Effector memory CD4-positive, alpha-beta T cell (primary cell): Measurements from ENCODE around the gene TRIM47.

Experiments used
- DNase-seq, 3 donors: peaks; one replicate each; pipeline ENCODE4 v3.0.0-alpha.2; 2020
- H3K27ac ChIP-seq: 2 replicates; pipeline ENCODE4 v1.7.0; 2013; ENCODE audit warnings: mild to moderate bottlenecking, low read length, moderate library complexity; ENCODE audit not compliant: insufficient read depth, poor library complexity, severe bottlenecking
- H3K27me3 ChIP-seq: replicated peaks from 2 replicates; pipeline ENCODE4 v1.7.0; 2013; ENCODE audit warnings: mild to moderate bottlenecking, low read length; ENCODE audit not compliant: insufficient read depth, control insufficient read depth, poor library complexity, severe bottlenecking
- H3K36me3 ChIP-seq: 2 replicates; pipeline ENCODE4 v1.7.0; 2013; ENCODE audit warnings: mild to moderate bottlenecking, low read length, moderate library complexity; ENCODE audit not compliant: control insufficient read depth, insufficient read depth
- H3K4me1 ChIP-seq: 2 replicates; pipeline ENCODE4 v1.7.0; 2013; ENCODE audit warnings: low read length, mild to moderate bottlenecking; ENCODE audit not compliant: control insufficient read depth, insufficient read depth, poor library complexity, severe bottlenecking
- H3K4me3 ChIP-seq: 2 replicates; pipeline ENCODE4 v1.7.0; 2013; ENCODE audit warnings: low read length, low read depth, mild to moderate bottlenecking; ENCODE audit not compliant: insufficient read depth, poor library complexity, severe bottlenecking
- H3K9me3 ChIP-seq: 2 replicates; pipeline ENCODE4 v1.7.0; 2013; ENCODE audit warnings: mild to moderate bottlenecking, low read length, moderate library complexity; ENCODE audit not compliant: control insufficient read depth
- total RNA-seq, 3 donors: gene quantifications; one replicate each; lab custom pipeline; 2026; lab: John Stamatoyannopoulos, UW

The TRIM47 gene, protein sequence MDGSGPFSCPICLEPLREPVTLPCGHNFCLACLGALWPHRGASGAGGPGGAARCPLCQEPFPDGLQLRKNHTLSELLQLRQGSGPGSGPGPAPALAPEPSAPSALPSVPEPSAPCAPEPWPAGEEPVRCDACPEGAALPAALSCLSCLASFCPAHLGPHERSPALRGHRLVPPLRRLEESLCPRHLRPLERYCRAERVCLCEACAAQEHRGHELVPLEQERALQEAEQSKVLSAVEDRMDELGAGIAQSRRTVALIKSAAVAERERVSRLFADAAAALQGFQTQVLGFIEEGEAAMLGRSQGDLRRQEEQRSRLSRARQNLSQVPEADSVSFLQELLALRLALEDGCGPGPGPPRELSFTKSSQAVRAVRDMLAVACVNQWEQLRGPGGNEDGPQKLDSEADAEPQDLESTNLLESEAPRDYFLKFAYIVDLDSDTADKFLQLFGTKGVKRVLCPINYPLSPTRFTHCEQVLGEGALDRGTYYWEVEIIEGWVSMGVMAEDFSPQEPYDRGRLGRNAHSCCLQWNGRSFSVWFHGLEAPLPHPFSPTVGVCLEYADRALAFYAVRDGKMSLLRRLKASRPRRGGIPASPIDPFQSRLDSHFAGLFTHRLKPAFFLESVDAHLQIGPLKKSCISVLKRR
- total RNA-seq: 3.1 to 5.6 (median 4.6) reads per million in 3 donors

DNA sequence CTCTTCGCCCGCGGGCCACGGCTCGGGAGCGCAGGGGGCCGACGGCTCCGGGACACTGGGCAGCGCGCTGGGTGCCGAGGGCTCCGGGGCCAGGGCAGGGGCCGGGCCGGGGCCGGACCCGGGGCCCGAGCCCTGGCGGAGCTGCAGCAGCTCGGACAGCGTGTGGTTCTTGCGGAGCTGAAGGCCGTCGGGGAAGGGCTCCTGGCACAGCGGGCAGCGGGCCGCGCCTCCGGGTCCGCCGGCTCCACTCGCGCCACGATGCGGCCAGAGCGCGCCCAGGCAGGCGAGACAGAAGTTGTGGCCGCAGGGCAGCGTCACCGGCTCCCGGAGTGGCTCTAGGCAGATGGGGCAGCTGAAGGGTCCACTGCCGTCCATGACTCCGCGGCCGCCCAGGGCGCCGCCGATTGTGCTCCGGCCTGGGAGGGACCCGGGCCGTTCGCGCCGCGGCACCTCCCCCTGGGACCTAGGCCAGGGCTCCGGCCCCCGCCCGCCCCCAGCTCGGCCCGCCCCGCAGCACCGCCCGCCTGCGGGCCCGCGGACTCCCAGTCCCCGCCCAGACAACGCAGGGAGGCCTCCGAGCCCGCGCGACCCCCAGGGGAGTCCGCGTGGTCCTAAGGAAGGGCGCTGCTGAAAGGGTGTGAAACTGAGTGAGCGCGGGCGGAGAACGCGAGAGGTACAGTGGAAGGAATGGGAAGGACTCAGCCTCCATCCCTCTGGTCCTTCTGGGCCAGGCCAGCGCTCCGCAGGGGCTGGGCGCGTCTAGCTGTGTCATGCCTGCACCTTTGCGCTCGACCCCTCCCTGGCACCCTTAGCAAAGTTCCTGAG, at the start of gene TRIM47:
TRIM47 (minus strand) TSS at position 408 of the 825 bp plus-strand sequence; CDS start at position 375, 33 bp downstream.
- peak within 1 kb of the TSS; percentile 74 for H3K27ac ChIP-seq
- H3K9me3 ChIP-seq: no peaks in the 10 kb centered on the region
- peak within 1 kb of the TSS; percentile 61 for H3K4me3 ChIP-seq
- peaks cover 9% of the 10 kb centered on the region for H3K36me3 ChIP-seq
- peaks cover 41% of the 10 kb centered on the region for H3K4me1 ChIP-seq
- no peaks in the 10 kb centered on the region for H3K27me3 ChIP-seq
- no peak for DNase-seq

GRCh38 chr17:75927286-75927922, 49.0 kb upstream of the TRIM47 start:
- no peak for DNase-seq
- H3K27me3 ChIP-seq: no peaks in the 10 kb centered on the region
- no peak overlapping the region for H3K4me3 ChIP-seq
- no peaks in the 10 kb centered on the region for H3K4me1 ChIP-seq
- no peaks in the 10 kb centered on the region for H3K36me3 ChIP-seq
- no peaks in the 10 kb centered on the region for H3K9me3 ChIP-seq
- H3K27ac ChIP-seq: no peak overlapping the region

DNA sequence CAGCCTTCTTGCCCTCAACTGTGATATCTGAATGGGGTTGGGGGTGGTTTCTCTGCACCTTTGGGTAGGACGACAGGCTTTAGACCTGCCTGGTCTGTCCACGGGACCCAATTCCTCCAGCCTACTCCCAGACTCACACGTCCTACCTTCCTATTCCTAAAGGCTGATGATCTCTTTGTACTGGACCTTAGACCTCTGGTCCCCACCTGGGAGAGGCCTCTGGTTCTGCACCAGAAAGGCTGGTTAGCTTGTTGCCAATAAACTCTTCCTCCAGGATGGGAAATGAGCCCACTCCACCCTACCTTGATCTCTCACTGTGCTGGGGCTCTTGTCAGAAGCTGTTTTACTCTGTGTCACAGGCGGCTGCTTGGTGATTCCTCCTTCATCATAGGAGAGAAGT, 48.1 kb upstream of the TRIM47 start:
- H3K27ac ChIP-seq: no peak overlapping the region
- H3K4me3 ChIP-seq: no peak overlapping the region
- H3K4me1 ChIP-seq: no peaks in the 10 kb centered on the region
- H3K27me3 ChIP-seq: no peaks in the 10 kb centered on the region
- no peak for DNase-seq
- no peaks in the 10 kb centered on the region for H3K36me3 ChIP-seq
- no peaks in the 10 kb centered on the region for H3K9me3 ChIP-seq

GRCh38 chr17:75925912-75926311, 47.5 kb upstream of the TRIM47 start:
- H3K9me3 ChIP-seq: no peaks in the 10 kb centered on the region
- no peaks in the 10 kb centered on the region for H3K36me3 ChIP-seq
- no peaks in the 10 kb centered on the region for H3K4me1 ChIP-seq
- no peak for DNase-seq
- H3K27me3 ChIP-seq: no peaks in the 10 kb centered on the region
- H3K4me3 ChIP-seq: no peak overlapping the region
- no peak overlapping the region for H3K27ac ChIP-seq

- H3K27ac ChIP-seq: no peak overlapping the region
- no peaks in the 10 kb centered on the region for H3K36me3 ChIP-seq
- no peaks in the 10 kb centered on the region for H3K4me1 ChIP-seq
- no peak for DNase-seq
- H3K9me3 ChIP-seq: no peaks in the 10 kb centered on the region
- H3K27me3 ChIP-seq: no peaks in the 10 kb centered on the region
- H3K4me3 ChIP-seq: no peak overlapping the region
Observed at GRCh38 chr17:75925103-75925502, 46.7 kb upstream of the TRIM47 start.

GRCh38 chr17:75922963-75923874, 44.8 kb upstream of the TRIM47 start:
- Histone ChIP-seq H3K36me3 (no peaks in the 10 kb centered on the region), H3K27ac (no peak overlapping the region), H3K27me3 (no peaks in the 10 kb centered on the region), H3K4me3 (no peak overlapping the region), H3K9me3 (no peaks in the 10 kb centered on the region), H3K4me1 (no peaks in the 10 kb centered on the region)
- DNase-seq: no peak

- H3K4me3 ChIP-seq: no peak overlapping the region
- H3K27me3 ChIP-seq: no peaks in the 10 kb centered on the region
- no peaks in the 10 kb centered on the region for H3K4me1 ChIP-seq
- no peaks in the 10 kb centered on the region for H3K36me3 ChIP-seq
- no peak for DNase-seq
- no peak overlapping the region for H3K27ac ChIP-seq
- H3K9me3 ChIP-seq: no peaks in the 10 kb centered on the region
Observed at GRCh38 chr17:75922173-75922961, 44.0 kb upstream of the TRIM47 start.

DNA sequence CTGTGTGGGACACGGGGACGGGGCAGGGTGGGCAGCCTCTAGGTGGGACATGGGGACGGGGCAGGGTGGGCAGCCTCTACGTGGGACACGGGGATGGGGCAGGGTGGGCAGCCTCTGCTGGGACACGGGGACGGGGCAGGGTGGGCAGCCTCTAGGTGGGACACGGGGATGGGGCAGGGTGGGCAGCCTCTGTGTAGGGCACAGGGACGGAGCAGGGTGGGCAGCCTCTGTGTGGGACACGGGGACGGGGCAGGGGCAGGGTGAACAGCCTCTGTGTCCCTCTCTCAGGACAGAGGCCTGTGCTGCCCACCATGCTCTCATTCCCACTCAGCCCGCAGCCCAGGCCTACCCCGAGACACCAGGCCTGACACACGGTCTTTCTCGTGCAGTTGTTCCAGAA, 43.2 kb upstream of the TRIM47 start:
- no peaks in the 10 kb centered on the region for H3K36me3 ChIP-seq

More for the DNA sequence above, 43.2 kb upstream of the TRIM47 start:
- DNase-seq: no peak
- no peaks in the 10 kb centered on the region for H3K4me1 ChIP-seq
- no peak overlapping the region for H3K4me3 ChIP-seq
- H3K27ac ChIP-seq: no peak overlapping the region
- no peaks in the 10 kb centered on the region for H3K9me3 ChIP-seq
- H3K27me3 ChIP-seq: no peaks in the 10 kb centered on the region
